Inflammatory macrophage treated with lipopolysaccharide for 1 hour (primary cell): Measurements from ENCODE around the gene SLC37A1.
"Not testable (repeated sequence)": the region's sequence is repeated elsewhere in the genome, so short reads cannot be mapped to it uniquely, and the experiment has no call there.

ENCODE experiments used
- DNase-seq, 2 donors: peaks; one replicate each; pipeline ENCODE4 v3.0.0-alpha.2; 2020 to 2022

Gene SLC37A1

GRCh38 chr21:42597487-42598158 is 84.0 kb downstream of the SLC37A1 start:
- no peak for DNase-seq

- DNase-seq: no peak
Observed at GRCh38 chr21:42598159-42598735, 84.6 kb downstream of the SLC37A1 start.

GRCh38 chr21:42599486-42599885 is 85.8 kb downstream of the SLC37A1 start:
- DNase-seq: no peak

- no peak for DNase-seq
Observed at GRCh38 chr21:42599962-42600361, 86.3 kb downstream of the SLC37A1 start.

- no peak for DNase-seq
Observed at GRCh38 chr21:42601656-42602055, 88.0 kb downstream of the SLC37A1 start.

GRCh38 chr21:42607102-42607501 is 93.5 kb downstream of the SLC37A1 start:
- DNase-seq: no peak

GRCh38 chr21:42607525-42608102 is 94.0 kb downstream of the SLC37A1 start:
- DNase-seq: no peak

GRCh38 chr21:42608446-42608845 is 94.8 kb downstream of the SLC37A1 start:
- no peak for DNase-seq

GRCh38 chr21:42609811-42610210 is 96.2 kb downstream of the SLC37A1 start:
- DNase-seq: peak; percentile 51 to 62

GRCh38 chr21:42611852-42612251 is 98.2 kb downstream of the SLC37A1 start:
- DNase-seq: no peak

- DNase-seq: no peak
Observed at GRCh38 chr21:42612390-42612789, 98.7 kb downstream of the SLC37A1 start.

- DNase-seq: no peak
Observed at GRCh38 chr21:42613756-42614155, 100.1 kb downstream of the SLC37A1 start.

GRCh38 chr21:42614396-42614795 is 100.7 kb downstream of the SLC37A1 start:
- DNase-seq: no peak

- no peak for DNase-seq
Observed at GRCh38 chr21:42614811-42615351, 101.2 kb downstream of the SLC37A1 start.

GRCh38 chr21:42615377-42615776 is 101.7 kb downstream of the SLC37A1 start:
- not testable (repeated sequence) for DNase-seq

- no peak for DNase-seq
Observed at GRCh38 chr21:42615924-42616323, 102.3 kb downstream of the SLC37A1 start.

- no peak for DNase-seq
Observed at GRCh38 chr21:42616446-42616845, 102.8 kb downstream of the SLC37A1 start.

GRCh38 chr21:42616941-42617340 is 103.3 kb downstream of the SLC37A1 start:
- no peak for DNase-seq

GRCh38 chr21:42617486-42617885 is 103.8 kb downstream of the SLC37A1 start:
- DNase-seq: no peak

GRCh38 chr21:42618707-42619102 is 105.1 kb downstream of the SLC37A1 start:
- no peak for DNase-seq

GRCh38 chr21:42619166-42619565 is 105.5 kb downstream of the SLC37A1 start:
- no peak for DNase-seq

GRCh38 chr21:42619841-42620240 is 106.2 kb downstream of the SLC37A1 start:
- DNase-seq: no peak

GRCh38 chr21:42621166-42621818 is 107.6 kb downstream of the SLC37A1 start:
- DNase-seq: no peak

- DNase-seq: no peak
Observed at GRCh38 chr21:42621819-42622177, 108.1 kb downstream of the SLC37A1 start.
